ENCODE measurements around the gene GSTM1. TPM values are rescaled to one million over a fixed set of nuclear protein-coding genes. Genes with fewer than 3 reads are reported as not detected.

GSTM1 gene
- total RNA-seq (35.5 TPM in 1 of 2 replicates, not detected in the other), polyA plus RNA-seq (0.16 TPM in 1 of 2 replicates, not detected in the other), polyA minus RNA-seq (not detected in 2 replicates), Bru-seq, nascent RNA (percentile 56 among the genes with signal in this experiment), BruChase-seq, experiment 1, labeled RNA remaining after a 6-hour chase (not detected), BruChase-seq, experiment 2, labeled RNA remaining after a 2-hour chase (not detected)
- 0.16 TPM in 1 of 2 replicates, not detected in the other for polyA plus RNA-seq (2011; cell fraction: cytosol; rRNA removed)
- polyA plus RNA-seq (2011; cell fraction: nucleus; rRNA removed) = 0.28 and 0.35 TPM in 2 replicates
- not detected in 2 replicates for polyA plus RNA-seq (2012)
- polyA minus RNA-seq (2011; cell fraction: cytosol; rRNA and poly(A)+ RNA removed) = not detected
- not detected in 2 replicates for polyA minus RNA-seq (2011; cell fraction: nucleus; rRNA and poly(A)+ RNA removed)
- long read RNA-seq = 0 reads

DNA sequence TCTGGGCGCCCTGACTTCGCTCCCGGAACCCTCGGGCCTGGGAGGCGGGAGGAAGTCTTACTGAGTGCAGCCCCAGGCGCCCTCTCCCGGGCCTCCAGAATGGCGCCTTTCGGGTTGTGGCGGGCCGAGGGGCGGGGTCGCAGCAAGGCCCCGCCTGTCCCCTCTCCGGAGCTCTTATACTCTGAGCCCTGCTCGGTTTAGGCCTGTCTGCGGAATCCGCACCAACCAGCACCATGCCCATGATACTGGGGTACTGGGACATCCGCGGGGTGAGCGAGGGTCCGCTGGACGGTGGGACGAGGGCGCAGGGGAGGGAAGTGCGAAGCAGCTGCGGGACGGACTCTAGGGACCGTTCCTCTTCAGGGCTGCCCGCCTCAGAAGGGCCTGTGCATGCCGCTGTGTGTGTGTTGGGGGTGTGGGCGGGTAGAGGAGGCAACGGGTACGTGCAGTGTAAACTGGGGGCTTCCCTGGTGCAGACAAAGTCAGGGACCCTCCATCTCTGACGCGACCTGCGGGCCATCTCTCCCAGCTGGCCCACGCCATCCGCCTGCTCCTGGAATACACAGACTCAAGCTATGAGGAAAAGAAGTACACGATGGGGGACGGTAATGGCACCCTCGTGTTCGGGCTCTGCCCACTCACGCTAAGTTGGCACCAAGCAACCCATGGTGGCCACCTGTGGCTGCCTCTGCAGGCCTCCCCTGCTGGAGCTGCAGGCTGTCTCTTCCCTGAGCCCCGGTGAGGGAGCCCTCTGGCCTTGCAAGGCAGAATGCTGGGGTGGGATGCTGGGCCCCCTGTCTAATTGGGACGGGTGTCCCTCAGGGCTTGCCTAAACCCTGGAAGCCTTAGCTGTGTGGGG is at the start of gene GSTM1:
Gene GSTM1, plus strand, starts transcription at position 177 of the 859 bp plus-strand sequence. Its CDS starts 57 bp downstream, at position 234.
- Histone ChIP-seq H3K9ac (replicated peaks; ENCODE audit: extremely low read depth, insufficient read depth, low read length) (no peak within 1 kb of the TSS), H3K36me3 (ENCODE audit: control insufficient read depth in 2 of 2, extremely low read depth in 1 of 2, insufficient read depth in 2 of 2, low read length in 2 of 2) (no peaks in the 10 kb centered on the region), H3K9me3 (replicated peaks; ENCODE audit: control insufficient read depth, insufficient read depth, low read length) (no peaks in the 10 kb centered on the region), H3K27me3 (ENCODE audit: control insufficient read depth in 2 of 2, insufficient read depth in 2 of 2, low read length in 2 of 2) (no peaks in the 10 kb centered on the region), H4K20me1 (replicated peaks; ENCODE audit: control insufficient read depth, extremely low read depth, insufficient read depth, low read length) (no peaks in the 10 kb centered on the region), H3K27ac (ENCODE audit: insufficient read depth, low read depth, low read length) (no peak within 1 kb of the TSS), H3K4me2 (ENCODE audit: insufficient read depth, low read length) (no peak within 1 kb of the TSS), H2AFZ (ENCODE audit: low read depth, low read length) (no peak within 1 kb of the TSS), H3K4me3 (replicated peaks in 1 of 3; ENCODE audit: insufficient read depth in 1 of 3, low read depth in 1 of 3, low read length in 3 of 3) (no peak within 1 kb of the TSS), H3K9me1 (replicated peaks; ENCODE audit: control insufficient read depth, extremely low read depth, insufficient read depth, low read length) (no peaks in the 10 kb centered on the region), H3K79me2 (ENCODE audit: control insufficient read depth, insufficient read depth, low read length) (no peaks in the 10 kb centered on the region), H3K4me1 (ENCODE audit: control insufficient read depth, extremely low read depth, insufficient read depth, low read length) (no peaks in the 10 kb centered on the region)
- TF ChIP-seq GATA2 (IDR thresholded peaks at IDR 0.05; ENCODE audit: insufficient read depth, insufficient read length, low read depth, low read length) (no peak), MYC (IDR thresholded peaks at IDR 0.05; ENCODE audit: low read depth, low read length) (no peak), FOS (IDR thresholded peaks at IDR 0.05; ENCODE audit: borderline replicate concordance, insufficient read depth, low read length) (no peak), POLR2A (IDR thresholded peaks at IDR 0.05; ENCODE audit: low read depth, low read length) (no peak), POLR2AphosphoS5 (IDR thresholded peaks at IDR 0.05; ENCODE audit: insufficient read depth, low read depth, low read length) (no peak), EZH2 (IDR thresholded peaks at IDR 0.05; ENCODE audit: borderline replicate concordance, low read depth, low read length, severe bottlenecking) (no peak), JUN (IDR thresholded peaks at IDR 0.05; ENCODE audit: borderline replicate concordance, insufficient read depth, insufficient read length, low read depth) (no peak)
- TF ChIP-seq, protein P1, sequence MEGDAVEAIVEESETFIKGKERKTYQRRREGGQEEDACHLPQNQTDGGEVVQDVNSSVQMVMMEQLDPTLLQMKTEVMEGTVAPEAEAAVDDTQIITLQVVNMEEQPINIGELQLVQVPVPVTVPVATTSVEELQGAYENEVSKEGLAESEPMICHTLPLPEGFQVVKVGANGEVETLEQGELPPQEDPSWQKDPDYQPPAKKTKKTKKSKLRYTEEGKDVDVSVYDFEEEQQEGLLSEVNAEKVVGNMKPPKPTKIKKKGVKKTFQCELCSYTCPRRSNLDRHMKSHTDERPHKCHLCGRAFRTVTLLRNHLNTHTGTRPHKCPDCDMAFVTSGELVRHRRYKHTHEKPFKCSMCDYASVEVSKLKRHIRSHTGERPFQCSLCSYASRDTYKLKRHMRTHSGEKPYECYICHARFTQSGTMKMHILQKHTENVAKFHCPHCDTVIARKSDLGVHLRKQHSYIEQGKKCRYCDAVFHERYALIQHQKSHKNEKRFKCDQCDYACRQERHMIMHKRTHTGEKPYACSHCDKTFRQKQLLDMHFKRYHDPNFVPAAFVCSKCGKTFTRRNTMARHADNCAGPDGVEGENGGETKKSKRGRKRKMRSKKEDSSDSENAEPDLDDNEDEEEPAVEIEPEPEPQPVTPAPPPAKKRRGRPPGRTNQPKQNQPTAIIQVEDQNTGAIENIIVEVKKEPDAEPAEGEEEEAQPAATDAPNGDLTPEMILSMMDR (IDR thresholded peaks at IDR 0.05; ENCODE audit: extremely low read depth in 1 of 2, insufficient read depth in 1 of 2, low read depth in 1 of 2, low read length in 2 of 2) = no peak
- TF ChIP-seq, protein P2, sequence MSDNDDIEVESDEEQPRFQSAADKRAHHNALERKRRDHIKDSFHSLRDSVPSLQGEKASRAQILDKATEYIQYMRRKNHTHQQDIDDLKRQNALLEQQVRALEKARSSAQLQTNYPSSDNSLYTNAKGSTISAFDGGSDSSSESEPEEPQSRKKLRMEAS (IDR thresholded peaks at IDR 0.05; ENCODE audit: insufficient read depth, insufficient read length) = no peak
- intact Hi-C loops (cut with micrococcal nuclease) (no loop called here), dilution Hi-C loops (cut with MboI; ENCODE audit: extremely low pct_ligation_motif_present, low sequenced_read_pairs) (no loop called here)
- ChIA-PET CTCF (interaction anchor here (0.6 to 3.2 kb wide), 16 partner anchors 24 to 296 kb away, joined by 3 to 45 read pairs (median 4); partner anchors contain the start of genes AHCYL1, GNAI3 and GSTM4), POLR2A (interaction anchor here (0.6 to 1.0 kb wide), 3 partner anchors 52 to 135 kb away, joined by 3 to 5 read pairs (median 5); no protein-coding TSS in a partner anchor)
- no peak for FAIRE-seq
- no TSS peak for BruUV-seq (replicated peaks)
- no peak for DNase-seq (ENCODE audit: low read depth, low spot score)

All from endothelial cell of umbilical vein (primary cell).